Measurements from ENCODE around the gene RSPH10B2. TPM values are rescaled to one million over a fixed set of nuclear protein-coding genes. Genes with fewer than 3 reads are reported as not detected.
"Not testable (repeated sequence)": the region's sequence is repeated elsewhere in the genome, so short reads cannot be mapped to it uniquely, and the experiment has no call there.

The RSPH10B2 gene
- total RNA-seq, 3 donors from 2014 or later (not counting 1 experiment from before 2014, with no cell fraction given): 0.12 to 0.54 (median 0.33) TPM

- under 1% methylated on average over 66 of the region's 66 CpGs for WGBS (ENCODE audit: insufficient coverage)
- Histone ChIP-seq H3K36me3 (ENCODE audit: control insufficient read depth, insufficient read depth, low read length) (peaks cover 5% of the 10 kb centered on the region), H3K4me1 (ENCODE audit: control insufficient read depth, insufficient read depth, low read length) (peaks cover 26% of the 10 kb centered on the region), H3K9me3 (ENCODE audit: control insufficient read depth, insufficient read depth, low read length) (no peaks in the 10 kb centered on the region), H3K4me3 (ENCODE audit: low read length) (peak overlapping the region; percentile 77), H3K27me3 (ENCODE audit: control insufficient read depth, insufficient read depth, low read length) (no peaks in the 10 kb centered on the region), H3K27ac (ENCODE audit: low read length) (peak overlapping the region; percentile 60)
- DNase-seq: peak; percentile 80 to 92
- TF ChIP-seq CTCF (IDR thresholded peaks at IDR 0.05): no peak
- ATAC-seq: peak; percentile 95 to 98 (median 96)
- peak overlapping the region; percentile 87 for H3K4me3 Mint-ChIP-seq
- intact Hi-C loops (cut with micrococcal nuclease): no loop called here
- H3K9me3 Mint-ChIP-seq: no peaks in the 10 kb centered on the region
- H3K27ac Mint-ChIP-seq: peak overlapping the region; percentile 87 to 91
- H3K36me3 Mint-ChIP-seq: no peaks in the 10 kb centered on the region
- peaks cover 18 to 26% of the 10 kb centered on the region in 2 donors for H3K4me1 Mint-ChIP-seq
- H3K27me3 Mint-ChIP-seq (ENCODE audit: low read depth in 2 of 2): no peaks in the 10 kb centered on the region
Measured at GRCh38 chr7:6729492-6730342, 24.2 kb upstream of the RSPH10B2 start.

- no peaks in the 10 kb centered on the region for H3K9me3 Mint-ChIP-seq
- no peak for TF ChIP-seq CTCF (IDR thresholded peaks at IDR 0.05)
- H3K27ac ChIP-seq (ENCODE audit: low read length): peak overlapping the region; percentile 60
- intact Hi-C loops (cut with micrococcal nuclease): no loop called here
- H3K27me3 ChIP-seq (ENCODE audit: control insufficient read depth, insufficient read depth, low read length): no peaks in the 10 kb centered on the region
- H3K4me1 ChIP-seq (ENCODE audit: control insufficient read depth, insufficient read depth, low read length): peaks cover 24% of the 10 kb centered on the region
- ATAC-seq (no peak), DNase-seq (no peak)
- peak overlapping the region; percentile 87 for H3K4me3 Mint-ChIP-seq
- H3K36me3 Mint-ChIP-seq: no peaks in the 10 kb centered on the region
- no peaks in the 10 kb centered on the region for H3K9me3 ChIP-seq (ENCODE audit: control insufficient read depth, insufficient read depth, low read length)
- peaks cover 18 to 26% of the 10 kb centered on the region in 2 donors for H3K4me1 Mint-ChIP-seq
- H3K4me3 ChIP-seq (ENCODE audit: low read length): peak overlapping the region; percentile 77
- WGBS (ENCODE audit: insufficient coverage): 4% methylated on average over 18 of the region's 18 CpGs
- H3K27ac Mint-ChIP-seq: peak overlapping the region; percentile 87 to 91
- no peaks in the 10 kb centered on the region for H3K27me3 Mint-ChIP-seq (ENCODE audit: low read depth in 2 of 2)
- peaks cover 10% of the 10 kb centered on the region for H3K36me3 ChIP-seq (ENCODE audit: control insufficient read depth, insufficient read depth, low read length)
Measured at GRCh38 chr7:6730343-6730633, 23.6 kb upstream of the RSPH10B2 start.

GRCh38 chr7:6738415-6738814, 15.5 kb upstream of the RSPH10B2 start:
- H3K36me3 Mint-ChIP-seq; H3K27me3 Mint-ChIP-seq (ENCODE audit: low read depth in 2 of 2); intact Hi-C loops (cut with micrococcal nuclease); H3K27me3 ChIP-seq (ENCODE audit: control insufficient read depth, insufficient read depth, low read length); H3K27ac ChIP-seq (ENCODE audit: low read length); H3K27ac Mint-ChIP-seq; H3K9me3 Mint-ChIP-seq; H3K4me3 ChIP-seq (ENCODE audit: low read length); ATAC-seq; H3K4me1 ChIP-seq (ENCODE audit: control insufficient read depth, insufficient read depth, low read length); H3K9me3 ChIP-seq (ENCODE audit: control insufficient read depth, insufficient read depth, low read length); H3K4me1 Mint-ChIP-seq; H3K4me3 Mint-ChIP-seq; DNase-seq: not testable (repeated sequence)
- no CpG with 5 or more reads among the region's 11 CpGs for WGBS (ENCODE audit: insufficient coverage)
- peaks cover 26% of the 10 kb centered on the region for H3K36me3 ChIP-seq (ENCODE audit: control insufficient read depth, insufficient read depth, low read length)

GRCh38 chr7:6744410-6745100, 9.3 kb upstream of the RSPH10B2 start:
- H3K4me1 ChIP-seq (ENCODE audit: control insufficient read depth, insufficient read depth, low read length); H3K36me3 ChIP-seq (ENCODE audit: control insufficient read depth, insufficient read depth, low read length); H3K4me3 ChIP-seq (ENCODE audit: low read length); DNase-seq; H3K9me3 Mint-ChIP-seq; H3K36me3 Mint-ChIP-seq; H3K9me3 ChIP-seq (ENCODE audit: control insufficient read depth, insufficient read depth, low read length); H3K27ac ChIP-seq (ENCODE audit: low read length); ATAC-seq; intact Hi-C loops (cut with micrococcal nuclease); H3K4me3 Mint-ChIP-seq; H3K4me1 Mint-ChIP-seq; H3K27me3 Mint-ChIP-seq (ENCODE audit: low read depth in 2 of 2); H3K27me3 ChIP-seq (ENCODE audit: control insufficient read depth, insufficient read depth, low read length): not testable (repeated sequence)
- H3K27ac Mint-ChIP-seq: peak overlapping the region in 1 of 2 donors; percentile 32
- 100% methylated on average over 1 of the region's 12 CpGs for WGBS (ENCODE audit: insufficient coverage)

GRCh38 chr7:6749335-6749734, 4.6 kb upstream of the RSPH10B2 start:
- H3K9me3 Mint-ChIP-seq: not testable (repeated sequence)

GRCh38 chr7:6750173-6750572, 3.7 kb upstream of the RSPH10B2 start:
- H3K27ac Mint-ChIP-seq; H3K27ac ChIP-seq (ENCODE audit: low read length); intact Hi-C loops (cut with micrococcal nuclease); H3K4me1 ChIP-seq (ENCODE audit: control insufficient read depth, insufficient read depth, low read length); H3K4me3 Mint-ChIP-seq; H3K4me1 Mint-ChIP-seq; DNase-seq; H3K36me3 ChIP-seq (ENCODE audit: control insufficient read depth, insufficient read depth, low read length); H3K9me3 ChIP-seq (ENCODE audit: control insufficient read depth, insufficient read depth, low read length); H3K4me3 ChIP-seq (ENCODE audit: low read length); H3K27me3 Mint-ChIP-seq (ENCODE audit: low read depth in 2 of 2); ATAC-seq; H3K27me3 ChIP-seq (ENCODE audit: control insufficient read depth, insufficient read depth, low read length); H3K36me3 Mint-ChIP-seq; H3K9me3 Mint-ChIP-seq: not testable (repeated sequence)
- 95% methylated on average over 3 of the region's 6 CpGs for WGBS (ENCODE audit: insufficient coverage)

More at GRCh38 chr7:6749335-6749734, 4.6 kb upstream of the RSPH10B2 start:
- WGBS (ENCODE audit: insufficient coverage): 97% methylated on average over 6 of the region's 12 CpGs
- H3K4me1 Mint-ChIP-seq; H3K27ac Mint-ChIP-seq; H3K4me3 Mint-ChIP-seq; H3K27ac ChIP-seq (ENCODE audit: low read length); H3K4me1 ChIP-seq (ENCODE audit: control insufficient read depth, insufficient read depth, low read length); H3K36me3 Mint-ChIP-seq; DNase-seq; H3K4me3 ChIP-seq (ENCODE audit: low read length); intact Hi-C loops (cut with micrococcal nuclease); ATAC-seq; H3K27me3 Mint-ChIP-seq (ENCODE audit: low read depth in 2 of 2); H3K9me3 ChIP-seq (ENCODE audit: control insufficient read depth, insufficient read depth, low read length); H3K36me3 ChIP-seq (ENCODE audit: control insufficient read depth, insufficient read depth, low read length); H3K27me3 ChIP-seq (ENCODE audit: control insufficient read depth, insufficient read depth, low read length): not testable (repeated sequence)

Measured in natural killer cell (primary cell).